ELF-1 (cell line): ENCODE measurements around the gene ROBO1.

ENCODE experiments used
- DNase-seq: peaks from one replicate; pipeline ENCODE4 v3.0.0-alpha.2; 2016; ENCODE audit warnings: low read depth, low spot score

ROBO1 gene

DNA sequence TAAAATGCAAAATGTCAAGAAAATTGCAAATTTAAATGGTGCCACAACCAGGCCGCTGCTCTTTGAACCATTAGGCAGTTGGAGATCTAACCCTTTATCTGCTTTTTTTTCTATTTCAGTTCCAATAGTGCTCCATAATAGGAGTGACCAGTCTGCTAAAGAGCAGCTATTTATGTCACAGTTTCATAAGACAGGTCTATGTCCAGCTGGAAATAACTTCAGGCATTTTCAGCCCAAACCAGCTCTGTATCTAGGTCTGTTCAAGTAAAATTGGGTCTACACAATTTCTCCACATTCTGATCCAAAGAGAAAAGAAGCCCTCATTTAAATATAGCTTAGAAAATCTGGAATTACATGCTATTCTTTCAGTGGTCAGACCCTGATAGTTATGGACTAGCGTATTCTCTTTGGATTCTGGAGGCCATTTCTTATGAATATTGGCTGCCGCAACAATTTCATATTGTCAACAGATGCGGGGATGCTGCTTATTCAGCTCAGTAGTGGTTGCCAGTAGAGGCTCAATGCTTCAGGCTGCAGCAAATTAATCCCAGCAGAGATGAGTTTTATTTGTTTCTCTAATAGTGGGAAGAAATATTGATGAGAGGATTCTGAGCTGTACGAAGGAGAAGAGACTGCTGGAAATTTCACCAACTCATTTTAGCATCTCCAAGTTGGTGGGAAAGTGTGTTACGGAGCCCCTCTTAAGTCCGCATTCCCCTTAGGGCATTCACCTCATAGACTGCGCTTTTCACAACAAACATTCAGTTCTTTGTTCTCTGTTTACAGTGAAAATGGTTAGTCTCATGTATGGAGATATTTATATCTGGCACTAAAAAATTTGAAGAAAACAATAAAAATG is 887.0 kb downstream of the ROBO1 start:
- DNase-seq: peak; percentile 54

DNA sequence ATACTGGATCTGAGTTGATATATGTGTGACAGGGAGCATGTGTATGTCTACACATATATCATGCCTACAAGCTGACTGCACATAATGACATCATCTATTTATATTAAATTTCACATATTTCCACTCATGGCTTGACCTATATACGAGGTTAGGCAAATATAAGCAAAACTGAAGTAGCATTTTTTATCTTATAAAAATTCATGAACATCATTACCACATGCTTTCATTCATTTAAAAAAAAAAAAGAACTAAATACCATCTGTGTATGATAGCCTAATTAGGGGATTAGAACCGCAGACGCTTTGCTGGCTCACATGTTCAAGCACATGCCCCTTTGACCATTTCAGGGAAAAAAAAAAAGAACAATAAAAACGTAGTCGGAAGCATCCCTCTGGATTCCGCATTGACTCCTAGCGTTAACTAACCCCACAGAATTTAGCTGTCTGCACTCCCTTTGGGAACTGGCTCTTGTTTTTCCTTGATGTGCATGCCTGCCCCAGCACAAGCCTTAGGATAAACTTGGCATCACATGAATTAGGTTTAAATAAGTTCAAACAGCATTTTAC is 888.4 kb downstream of the ROBO1 start:
- no peak for DNase-seq

DNA sequence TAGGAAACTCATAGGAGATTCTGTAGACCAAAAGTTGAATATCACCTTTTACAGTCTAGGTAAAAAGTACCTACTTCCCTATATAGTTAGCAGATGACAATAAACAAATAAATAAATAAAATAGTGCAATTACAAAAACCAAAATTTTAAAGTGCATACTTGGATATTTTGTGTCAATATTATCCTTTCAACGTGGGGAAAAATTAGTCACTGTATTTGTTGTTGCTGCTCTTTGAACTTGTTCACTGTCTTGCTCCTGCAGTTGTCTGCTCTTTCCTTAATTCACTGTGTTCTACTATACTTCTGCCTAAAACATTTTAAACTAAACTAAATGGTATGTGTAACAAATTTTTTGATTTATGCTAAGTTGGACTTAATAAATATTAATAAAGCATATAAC is 889.0 kb downstream of the ROBO1 start:
- no peak for DNase-seq

DNA sequence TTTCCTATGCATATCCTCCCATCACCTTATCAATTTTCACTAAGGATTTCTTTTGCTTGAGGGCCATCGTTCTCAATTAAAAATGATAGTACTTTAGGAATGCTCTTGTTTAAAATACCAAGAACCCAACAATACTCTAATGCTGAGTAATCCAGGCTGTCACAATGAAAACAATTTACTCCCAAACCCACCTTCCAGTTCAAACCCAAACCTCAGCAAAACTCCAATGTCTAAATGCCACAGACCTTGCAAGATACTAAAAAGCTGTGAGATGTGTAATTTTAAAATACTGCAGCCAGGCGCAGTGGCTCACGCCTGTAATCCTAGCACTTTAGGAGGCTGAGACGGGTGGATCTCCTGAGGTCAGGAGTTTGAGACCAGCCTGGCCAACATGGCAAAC is 889.8 kb downstream of the ROBO1 start:
- no peak for DNase-seq

DNA sequence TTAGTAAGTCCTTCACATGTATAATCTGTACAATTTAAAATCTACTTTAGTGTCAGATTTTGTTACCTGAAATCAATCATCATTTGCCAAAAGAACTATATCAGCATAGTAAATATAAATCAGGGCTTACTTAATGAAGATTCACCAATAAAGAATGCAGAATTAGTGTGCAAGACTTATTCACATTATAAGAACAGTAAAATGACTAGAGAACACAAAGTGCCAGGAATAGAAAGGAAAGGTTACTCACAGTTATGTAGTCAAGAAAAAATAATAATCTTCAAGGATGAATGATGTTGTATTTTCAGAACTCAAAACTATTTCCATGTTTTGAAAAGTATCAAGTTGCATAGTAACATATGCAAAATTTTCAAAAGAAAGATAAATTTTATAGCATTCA is 891.9 kb downstream of the ROBO1 start:
- DNase-seq: no peak

DNA sequence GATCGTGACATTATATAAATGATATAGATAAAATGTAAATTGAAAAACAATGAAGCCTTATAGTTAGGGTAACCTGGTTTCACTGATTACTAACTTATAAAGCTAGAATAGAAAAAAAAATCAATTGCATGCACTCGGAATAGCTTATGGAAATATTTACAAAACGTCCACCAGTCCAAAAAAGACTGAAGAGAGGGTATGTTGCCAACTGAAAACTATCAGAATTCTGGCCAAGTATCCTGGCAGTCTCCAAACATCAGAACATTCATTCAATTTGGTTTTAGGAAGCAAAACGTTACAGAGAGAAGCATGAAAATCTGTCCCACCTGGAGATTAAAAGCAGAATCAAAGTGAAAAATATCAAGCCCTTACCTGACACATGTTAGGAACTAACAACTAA is 892.4 kb downstream of the ROBO1 start:
- DNase-seq: no peak

DNA sequence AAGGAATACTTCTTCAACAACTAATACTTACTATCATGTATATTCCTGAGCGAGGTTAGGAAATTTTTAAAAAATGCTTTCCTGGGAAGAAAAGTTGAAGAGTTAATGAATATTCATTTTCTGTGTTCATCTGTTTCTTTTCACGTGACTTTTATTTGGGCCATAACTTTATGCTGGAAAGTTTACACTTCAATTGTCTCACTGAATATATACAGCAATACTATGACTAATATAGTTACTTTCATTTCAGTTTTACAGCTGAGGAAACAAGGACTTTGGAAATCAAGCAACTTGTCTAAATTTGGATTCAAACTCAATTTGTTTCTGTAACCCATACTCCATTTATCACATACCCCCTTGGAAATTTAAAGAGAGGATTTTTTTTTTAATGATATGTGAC is 894.2 kb downstream of the ROBO1 start:
- DNase-seq: no peak

DNA sequence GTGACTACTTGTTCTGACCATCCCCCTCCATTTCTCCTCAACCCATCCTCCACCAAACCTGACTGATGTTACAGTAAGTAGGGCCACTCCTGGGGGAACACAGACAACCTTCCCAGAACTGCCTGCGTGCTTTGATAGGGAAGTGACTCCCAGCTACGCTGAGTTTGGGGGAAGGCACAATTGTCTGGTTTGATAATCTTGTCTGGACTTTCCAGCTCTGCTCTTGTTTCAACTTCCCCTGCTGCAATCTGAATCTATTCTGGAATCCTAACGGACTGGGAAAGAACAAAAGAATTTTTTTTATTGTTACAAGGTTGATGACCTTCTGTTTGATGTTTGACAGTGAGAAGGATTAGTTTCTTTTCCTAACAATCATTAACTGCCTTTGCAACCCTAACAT is 895.6 kb downstream of the ROBO1 start:
- DNase-seq: peak; percentile 25

DNA sequence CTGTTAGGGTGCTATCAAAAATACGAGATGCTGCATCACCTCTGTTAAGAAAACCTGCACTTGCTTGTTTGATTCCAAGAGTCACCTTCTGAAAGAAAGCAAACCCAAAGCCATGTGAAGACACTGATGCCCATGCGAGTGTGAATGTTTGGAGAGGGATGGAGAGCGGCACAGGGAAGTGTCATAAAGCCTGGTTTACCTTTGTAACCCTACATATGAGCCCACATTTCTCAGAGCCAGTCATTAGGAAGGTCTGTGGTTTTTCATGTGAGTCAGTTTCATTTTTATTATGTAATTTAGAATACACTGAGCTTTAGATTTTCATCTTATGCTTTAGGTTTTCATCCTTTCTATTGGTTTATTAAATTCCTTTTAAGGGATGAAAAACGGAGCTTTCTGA is 896.8 kb downstream of the ROBO1 start:
- no peak for DNase-seq

DNA sequence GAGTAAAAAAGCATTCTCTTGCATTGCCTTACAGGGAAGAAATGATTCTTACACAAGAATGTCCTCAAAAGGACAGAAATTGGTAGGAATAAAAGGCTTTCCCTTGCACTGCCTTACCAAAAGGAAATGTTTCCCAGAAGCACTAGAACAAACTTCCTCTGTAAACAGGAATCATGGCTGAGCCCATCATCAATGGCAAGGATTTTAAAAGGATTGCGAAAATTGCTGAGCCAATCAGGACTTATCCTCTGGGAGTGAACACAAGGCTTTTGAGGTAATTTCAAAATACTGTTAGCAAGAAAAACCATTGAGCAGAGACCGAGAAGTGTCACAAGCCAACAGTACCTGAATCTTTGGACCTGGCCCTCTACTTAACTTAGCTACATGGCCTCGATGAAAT is 897.3 kb downstream of the ROBO1 start:
- DNase-seq: no peak

DNA sequence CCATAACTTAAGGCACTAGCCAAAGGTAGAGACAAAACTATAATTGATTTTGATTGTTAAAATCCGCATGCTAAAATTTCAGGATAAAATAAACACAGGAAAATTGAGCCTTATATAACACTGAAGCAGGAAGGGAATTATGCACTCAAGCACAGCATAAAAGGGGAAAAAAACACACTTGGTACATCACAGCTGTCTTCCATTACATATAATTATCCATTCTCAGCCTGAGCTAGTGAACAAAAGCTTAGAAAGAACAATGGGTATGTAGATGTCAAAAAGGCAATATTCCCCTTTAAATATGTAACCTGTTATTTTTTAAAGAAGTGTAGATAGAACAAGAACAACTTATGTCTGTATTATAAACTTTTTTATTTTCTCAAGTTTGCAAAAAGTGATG is 899.2 kb downstream of the ROBO1 start:
- no peak for DNase-seq

DNA sequence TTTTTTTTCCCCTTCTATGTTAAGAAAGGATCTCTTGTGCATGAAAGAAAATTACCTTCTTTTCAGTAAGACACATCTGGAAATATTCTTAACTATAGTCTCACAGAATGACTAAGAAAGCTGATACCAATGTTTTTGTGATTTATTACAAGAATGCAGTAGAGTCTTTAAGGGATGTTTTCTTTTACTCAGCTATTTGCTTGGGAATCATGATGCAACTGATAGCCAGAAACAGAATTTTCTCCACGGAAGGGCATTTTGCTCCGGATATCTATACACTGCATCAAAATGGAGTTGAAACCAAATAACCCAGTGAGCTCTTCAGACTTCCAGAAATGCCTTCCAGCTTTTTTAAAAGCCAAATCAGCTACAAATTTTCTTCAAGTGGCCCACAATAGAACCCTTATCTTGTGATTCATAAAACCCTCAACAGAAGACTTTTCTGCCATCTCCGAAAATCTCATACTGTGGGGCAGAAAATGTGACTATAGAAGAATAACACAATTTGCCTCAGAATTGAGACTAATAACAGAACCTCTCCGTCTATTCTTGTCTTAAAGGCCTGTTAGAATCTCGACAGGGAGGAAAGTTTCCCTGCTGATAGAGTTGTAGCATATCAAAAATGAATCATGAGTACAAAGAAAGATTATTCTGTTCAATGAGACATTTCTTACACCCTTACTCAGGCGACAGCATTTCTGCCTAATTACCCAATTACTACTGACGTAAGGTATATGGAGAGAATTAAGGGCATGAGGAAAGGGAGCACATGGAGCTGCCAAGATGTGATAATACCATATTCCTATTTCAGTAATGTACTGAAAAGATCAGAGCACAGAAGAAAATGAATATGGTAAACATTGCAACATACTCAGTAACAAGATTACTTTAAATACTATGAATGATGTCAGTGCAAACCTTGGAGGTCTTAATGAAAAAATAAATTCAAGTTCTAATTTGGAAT is 900.1 kb downstream of the ROBO1 start:
- no peak for DNase-seq

DNA sequence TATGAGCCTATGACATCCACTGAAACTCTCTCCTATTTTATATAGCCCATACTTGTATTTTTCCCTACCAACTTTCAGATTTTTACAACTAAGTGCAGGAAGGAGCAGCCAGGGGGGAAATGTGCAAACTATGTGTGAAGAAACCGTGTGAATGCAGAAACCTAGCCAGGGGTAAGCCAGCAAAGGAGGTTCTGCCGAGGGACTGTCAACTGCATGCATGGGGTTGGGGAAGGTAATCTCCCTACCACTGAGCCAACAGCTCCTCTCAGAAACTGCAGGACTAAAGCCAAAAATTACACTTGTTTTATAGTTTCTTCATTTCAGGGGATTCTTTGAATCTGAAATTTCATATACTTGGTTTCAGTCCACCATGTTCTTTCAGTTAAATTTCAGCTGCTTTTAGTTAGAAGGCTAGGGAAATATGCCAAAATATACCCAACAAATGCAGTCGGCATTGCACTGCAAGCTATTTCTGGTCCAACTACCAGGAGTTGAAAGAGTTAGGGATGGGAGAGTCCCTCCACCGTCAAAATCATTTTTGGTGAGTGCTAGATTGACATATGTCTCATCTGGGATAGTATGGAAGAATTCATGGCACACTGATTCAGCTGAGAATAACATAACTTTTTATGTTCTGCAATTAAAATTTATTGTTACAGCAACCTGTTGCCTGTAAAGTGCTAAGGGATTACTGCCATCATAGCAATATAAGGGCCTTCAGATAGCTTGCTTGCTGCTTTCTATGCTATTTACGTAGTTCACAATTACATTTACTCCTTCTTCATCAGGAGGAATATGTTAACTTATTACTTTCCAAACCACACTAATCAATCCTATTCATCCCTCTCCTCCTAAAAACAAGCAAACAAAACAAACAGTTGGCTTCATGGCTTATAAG is 904.2 kb downstream of the ROBO1 start:
- no peak for DNase-seq

DNA sequence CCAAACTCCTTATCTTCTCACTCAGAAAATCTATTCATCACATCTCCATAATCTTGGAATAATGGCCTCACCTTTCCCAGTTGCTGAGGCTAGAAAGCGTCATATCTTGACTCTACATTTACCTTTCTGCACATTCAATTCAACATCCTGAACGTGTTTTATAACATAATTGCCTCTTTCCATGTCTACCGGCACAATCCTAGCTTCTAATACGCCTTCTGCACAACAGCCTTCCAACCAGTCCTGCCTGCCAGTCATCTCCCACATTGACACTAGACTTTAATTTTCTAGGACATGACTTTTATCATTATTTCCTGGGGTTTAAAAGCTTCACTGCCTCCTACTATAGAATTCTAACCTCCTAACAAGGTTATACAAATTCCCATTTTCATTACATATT is 906.6 kb downstream of the ROBO1 start:
- no peak for DNase-seq

DNA sequence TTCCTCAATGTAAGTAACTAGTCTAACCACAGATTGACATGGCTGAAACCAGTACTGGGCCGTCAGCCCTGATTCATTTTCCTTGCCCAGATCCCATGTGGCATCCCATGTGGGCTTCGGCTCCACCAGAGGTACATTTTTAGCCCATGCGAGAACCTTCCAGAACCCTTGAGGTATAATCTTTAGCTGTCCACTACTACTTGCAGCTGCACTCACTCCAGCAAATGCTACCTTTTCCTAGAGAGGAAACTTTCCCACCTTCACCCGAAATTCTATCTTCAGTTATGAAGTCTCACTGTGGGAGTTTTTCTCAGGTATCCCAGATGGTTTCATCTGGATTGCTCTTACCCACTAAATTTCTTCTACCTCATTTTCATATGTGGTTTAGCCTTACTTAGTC is 907.2 kb downstream of the ROBO1 start:
- DNase-seq: no peak

DNA sequence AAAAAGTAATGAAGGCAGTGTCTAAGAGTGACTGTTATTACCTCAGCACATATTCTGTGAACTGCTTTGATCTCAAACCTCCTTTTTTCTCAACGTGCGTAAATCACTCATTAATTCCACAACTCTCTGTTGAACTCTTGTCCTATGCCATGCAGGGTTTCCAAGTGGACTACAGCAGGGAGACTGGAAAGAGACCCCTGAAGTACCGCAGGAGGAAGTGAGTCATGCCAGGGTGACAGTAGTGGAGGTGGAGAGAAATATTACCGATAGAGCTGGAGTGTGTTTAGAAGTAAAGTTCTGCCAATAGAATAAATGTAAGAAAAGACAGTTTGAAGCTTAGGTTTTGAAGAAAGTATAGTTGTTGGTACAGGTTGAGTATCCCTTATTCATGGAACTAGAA is 908.9 kb downstream of the ROBO1 start:
- DNase-seq: no peak

DNA sequence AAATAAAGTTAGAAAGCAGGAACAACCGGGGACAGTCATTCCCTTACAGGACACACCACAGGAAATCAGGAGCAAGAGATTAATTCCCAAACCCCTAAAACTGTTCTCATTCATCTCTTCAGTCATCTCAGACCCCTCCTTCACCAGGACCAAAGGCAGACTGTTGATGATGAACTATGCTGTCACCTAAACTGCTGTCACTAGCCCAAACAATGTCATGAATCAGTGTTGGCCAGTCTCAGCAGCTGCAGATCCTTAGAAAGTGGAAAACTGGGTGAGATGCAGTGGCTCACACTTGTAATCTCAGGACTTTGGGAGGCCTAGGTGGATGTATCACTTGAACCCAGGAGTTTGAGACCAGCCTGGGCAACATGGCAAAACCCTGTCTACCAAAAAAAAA is 909.6 kb downstream of the ROBO1 start:
- no peak for DNase-seq

DNA sequence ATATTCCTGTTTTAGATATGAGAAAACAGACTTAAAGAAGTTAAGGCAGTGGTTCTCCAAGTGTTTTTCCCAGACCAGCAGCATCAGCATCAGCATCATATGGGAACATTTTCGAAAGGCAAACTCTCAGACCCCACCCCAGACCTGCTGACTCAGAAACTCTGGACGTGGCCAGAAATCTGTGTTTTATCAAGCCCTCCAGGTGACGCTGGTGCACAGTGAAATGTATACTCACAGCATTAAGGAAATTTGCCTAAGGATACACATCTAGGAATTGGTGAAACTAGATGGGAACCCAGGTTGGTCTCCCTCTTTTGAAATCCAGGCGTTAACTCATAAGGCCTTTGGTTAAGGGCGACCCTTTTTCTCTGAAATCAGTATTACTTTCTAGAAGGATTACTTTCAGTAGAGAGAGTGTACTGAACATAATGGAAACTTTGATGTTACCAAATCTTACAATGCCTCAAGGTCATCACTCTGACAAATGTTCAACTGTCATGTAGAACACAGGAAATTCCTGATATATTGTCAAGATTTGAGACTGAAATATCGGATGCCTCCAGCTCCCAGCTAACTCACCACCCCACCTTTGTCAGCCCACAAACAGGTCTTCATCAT is 910.2 kb downstream of the ROBO1 start:
- DNase-seq: peak; percentile 18

DNA sequence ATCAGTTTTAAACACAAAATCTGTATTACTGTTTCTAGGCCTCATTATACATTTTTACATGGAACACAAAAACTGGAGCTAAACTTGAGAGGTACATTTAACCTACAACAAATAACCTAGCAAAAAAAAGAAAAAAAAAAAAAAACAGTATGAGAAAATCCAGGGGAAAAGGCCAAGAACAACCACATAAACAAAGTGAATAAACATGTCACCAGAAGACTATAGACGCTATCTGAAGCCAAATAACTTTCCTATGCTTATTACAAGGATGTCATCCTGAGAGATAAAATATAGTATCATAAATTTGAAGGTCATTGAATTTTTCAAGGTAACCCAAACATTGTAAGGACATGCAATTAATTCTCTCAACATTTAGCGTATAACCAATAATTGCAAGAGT is 911.6 kb downstream of the ROBO1 start:
- DNase-seq: no peak

DNA sequence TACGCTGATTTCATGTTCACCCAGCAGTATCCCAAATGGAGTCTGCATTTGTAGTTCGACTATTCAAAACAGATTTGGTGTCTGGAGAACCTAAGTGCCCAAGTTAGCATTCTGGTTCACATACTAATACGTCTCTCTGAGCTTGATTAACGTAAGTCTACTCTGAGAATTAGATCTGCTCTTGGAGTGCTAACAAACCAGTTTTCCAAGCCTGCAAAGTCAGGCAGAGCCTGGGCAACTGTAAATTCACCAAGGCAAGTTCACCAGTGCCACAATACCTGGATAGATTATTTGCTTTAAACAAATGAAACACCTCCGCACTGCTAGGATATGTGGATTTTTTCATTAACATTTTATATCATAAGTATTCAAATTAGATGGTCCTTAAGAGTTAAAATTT is 912.6 kb downstream of the ROBO1 start:
- DNase-seq: no peak
